Parathyroid adenoma (tissue), 2 donors: ENCODE measurements around the gene SLC35D3.
A peak's percentile ranks its signal among the peaks of the same experiment; 100 is the strongest.

Source experiments
- H2AFZ ChIP-seq: fragments of 300-600 bp; sonication (generic); one replicate; pipeline ENCODE4 v1.7.0; 2017; ENCODE audit warnings: antibody characterized with exemption, mild to moderate bottlenecking
- H3K27ac ChIP-seq: fragments of 300-600 bp; sonication (generic); one replicate; pipeline ENCODE4 v1.7.0; 2017
- H3K27me3 ChIP-seq: fragments of 300-600 bp; sonication (generic); one replicate; pipeline ENCODE4 v1.7.0; 2017; ENCODE audit warnings: low read length; ENCODE audit not compliant: control insufficient read depth, insufficient read depth
- H3K36me3 ChIP-seq: fragments of 300-600 bp; sonication (generic); one replicate; pipeline ENCODE4 v1.7.0; 2017; ENCODE audit warnings: low read length; ENCODE audit not compliant: control insufficient read depth, insufficient read depth
- H3K4me1 ChIP-seq: fragments of 300-600 bp; sonication (generic); one replicate; pipeline ENCODE4 v1.7.0; 2017; ENCODE audit warnings: control low read depth
- H3K4me2 ChIP-seq: fragments of 300-600 bp; sonication (generic); one replicate; pipeline ENCODE4 v1.7.0; 2017; ENCODE audit warnings: low read length
- H3K4me3 ChIP-seq: fragments of 300-600 bp; sonication (generic); one replicate; pipeline ENCODE4 v1.7.0; 2017; ENCODE audit warnings: low read depth, low read length
- H3K79me2 ChIP-seq: fragments of 300-600 bp; sonication (generic); one replicate; pipeline ENCODE4 v1.7.0; 2017; ENCODE audit warnings: control low read depth
- H3K9ac ChIP-seq: fragments of 300-600 bp; sonication (generic); one replicate; pipeline ENCODE4 v1.7.0; 2017; ENCODE audit warnings: mild to moderate bottlenecking
- H3K9me3 ChIP-seq: fragments of 300-600 bp; sonication (generic); one replicate; pipeline ENCODE4 v1.7.0; 2017; ENCODE audit warnings: low read length; ENCODE audit not compliant: control insufficient read depth
- TF ChIP-seq, protein P1 (sequence below): fragments of 300-600 bp; sonication (generic); IDR thresholded peaks from one replicate; pipeline ENCODE4 v1.7.0; 2017; ENCODE audit warnings: antibody characterized with exemption, mild to moderate bottlenecking
- donor health status: primary hyperparathyroidism.

SLC35D3 gene

DNA sequence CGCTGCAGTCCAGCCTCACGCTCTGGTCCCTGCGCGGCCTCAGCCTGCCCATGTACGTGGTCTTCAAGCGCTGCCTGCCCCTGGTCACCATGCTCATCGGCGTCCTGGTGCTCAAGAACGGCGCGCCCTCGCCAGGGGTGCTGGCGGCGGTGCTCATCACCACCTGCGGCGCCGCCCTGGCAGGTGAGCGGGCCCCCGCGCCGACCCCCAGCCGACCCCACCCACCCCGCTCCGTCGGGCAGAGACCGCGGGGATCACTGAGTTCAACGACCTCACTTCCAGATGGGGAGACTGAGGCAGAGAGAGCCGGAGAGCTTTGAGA is 545 bp downstream of the SLC35D3 start:
- no peak overlapping the region for H3K4me3 ChIP-seq
- H3K36me3 ChIP-seq, result no peaks in the 10 kb centered on the region
- TF ChIP-seq, protein P1, sequence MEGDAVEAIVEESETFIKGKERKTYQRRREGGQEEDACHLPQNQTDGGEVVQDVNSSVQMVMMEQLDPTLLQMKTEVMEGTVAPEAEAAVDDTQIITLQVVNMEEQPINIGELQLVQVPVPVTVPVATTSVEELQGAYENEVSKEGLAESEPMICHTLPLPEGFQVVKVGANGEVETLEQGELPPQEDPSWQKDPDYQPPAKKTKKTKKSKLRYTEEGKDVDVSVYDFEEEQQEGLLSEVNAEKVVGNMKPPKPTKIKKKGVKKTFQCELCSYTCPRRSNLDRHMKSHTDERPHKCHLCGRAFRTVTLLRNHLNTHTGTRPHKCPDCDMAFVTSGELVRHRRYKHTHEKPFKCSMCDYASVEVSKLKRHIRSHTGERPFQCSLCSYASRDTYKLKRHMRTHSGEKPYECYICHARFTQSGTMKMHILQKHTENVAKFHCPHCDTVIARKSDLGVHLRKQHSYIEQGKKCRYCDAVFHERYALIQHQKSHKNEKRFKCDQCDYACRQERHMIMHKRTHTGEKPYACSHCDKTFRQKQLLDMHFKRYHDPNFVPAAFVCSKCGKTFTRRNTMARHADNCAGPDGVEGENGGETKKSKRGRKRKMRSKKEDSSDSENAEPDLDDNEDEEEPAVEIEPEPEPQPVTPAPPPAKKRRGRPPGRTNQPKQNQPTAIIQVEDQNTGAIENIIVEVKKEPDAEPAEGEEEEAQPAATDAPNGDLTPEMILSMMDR, result no peak
- H2AFZ ChIP-seq, result peak overlapping the region; percentile 21
- no peaks in the 10 kb centered on the region for H3K79me2 ChIP-seq
- H3K9ac ChIP-seq, result no peak overlapping the region
- peaks cover 11% of the 10 kb centered on the region for H3K27me3 ChIP-seq
- peak overlapping the region; percentile 71 for H3K4me2 ChIP-seq
- H3K4me1 ChIP-seq, result peaks cover 2% of the 10 kb centered on the region
- H3K9me3 ChIP-seq, result no peaks in the 10 kb centered on the region
- H3K27ac ChIP-seq, result no peak overlapping the region

DNA sequence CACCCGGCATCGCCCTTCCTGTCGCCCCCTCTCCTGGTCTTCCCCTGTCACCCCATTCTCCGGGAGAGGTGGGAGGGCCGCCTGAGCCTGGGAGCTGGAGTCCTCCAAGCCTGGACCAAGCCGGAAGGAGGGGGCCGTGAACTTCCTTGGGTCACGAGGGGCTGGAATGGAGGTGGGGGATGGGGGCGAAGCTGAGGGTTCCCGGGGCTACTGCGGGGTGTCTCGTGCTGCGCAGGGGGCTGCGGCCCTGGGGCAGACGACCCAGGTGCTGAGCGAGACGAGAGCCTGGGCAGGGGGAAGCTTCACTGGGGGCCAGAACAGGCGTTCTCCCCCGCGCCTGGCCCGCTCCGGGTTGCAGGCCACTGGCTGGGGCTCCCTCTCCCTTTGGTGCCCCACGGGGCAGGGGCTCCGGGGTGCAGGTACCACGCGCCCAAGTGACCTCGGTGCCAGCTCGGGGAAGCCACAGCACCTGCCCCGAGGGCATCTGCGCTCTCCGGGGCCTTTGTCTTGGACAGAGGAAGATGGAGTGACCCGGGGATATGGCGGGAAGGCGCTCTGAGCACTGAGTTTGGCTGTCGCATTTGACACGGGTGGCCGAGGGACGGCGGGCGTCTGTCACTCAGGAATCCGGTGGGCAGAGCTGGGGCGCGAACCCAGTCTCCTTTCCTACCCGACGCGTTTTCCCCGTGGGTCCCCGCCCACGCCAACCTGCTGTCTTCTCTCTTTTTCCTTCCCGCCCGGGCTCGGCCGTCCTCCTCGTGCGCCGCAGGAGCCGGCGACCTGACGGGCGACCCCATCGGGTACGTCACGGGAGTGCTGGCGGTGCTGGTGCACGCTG is 1.2 kb downstream of the SLC35D3 start:
- peaks cover 2% of the 10 kb centered on the region for H3K4me1 ChIP-seq
- no peak overlapping the region for H2AFZ ChIP-seq
- H3K9ac ChIP-seq, result no peak overlapping the region
- peaks cover 11% of the 10 kb centered on the region for H3K27me3 ChIP-seq
- no peaks in the 10 kb centered on the region for H3K36me3 ChIP-seq
- no peak overlapping the region for H3K4me2 ChIP-seq
- H3K9me3 ChIP-seq, result no peaks in the 10 kb centered on the region
- no peaks in the 10 kb centered on the region for H3K79me2 ChIP-seq
- H3K27ac ChIP-seq, result no peak overlapping the region
- no peak overlapping the region for H3K4me3 ChIP-seq
- TF ChIP-seq, protein P1, result no peak

DNA sequence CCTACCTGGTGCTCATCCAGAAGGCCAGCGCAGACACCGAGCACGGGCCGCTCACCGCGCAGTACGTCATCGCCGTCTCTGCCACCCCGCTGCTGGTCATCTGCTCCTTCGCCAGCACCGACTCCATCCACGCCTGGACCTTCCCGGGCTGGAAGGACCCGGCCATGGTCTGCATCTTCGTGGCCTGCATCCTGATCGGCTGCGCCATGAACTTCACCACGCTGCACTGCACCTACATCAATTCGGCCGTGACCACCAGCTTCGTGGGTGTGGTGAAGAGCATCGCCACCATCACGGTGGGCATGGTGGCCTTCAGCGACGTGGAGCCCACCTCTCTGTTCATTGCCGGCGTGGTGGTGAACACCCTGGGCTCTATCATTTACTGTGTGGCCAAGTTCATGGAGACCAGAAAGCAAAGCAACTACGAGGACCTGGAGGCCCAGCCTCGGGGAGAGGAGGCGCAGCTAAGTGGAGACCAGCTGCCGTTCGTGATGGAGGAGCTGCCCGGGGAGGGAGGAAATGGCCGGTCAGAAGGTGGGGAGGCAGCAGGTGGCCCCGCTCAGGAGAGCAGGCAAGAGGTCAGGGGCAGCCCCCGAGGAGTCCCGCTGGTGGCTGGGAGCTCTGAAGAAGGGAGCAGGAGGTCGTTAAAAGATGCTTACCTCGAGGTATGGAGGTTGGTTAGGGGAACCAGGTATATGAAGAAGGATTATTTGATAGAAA is 2.0 kb downstream of the SLC35D3 start:
- no peaks in the 10 kb centered on the region for H3K36me3 ChIP-seq
- H2AFZ ChIP-seq, result no peak overlapping the region
- TF ChIP-seq, protein P1, result no peak
- H3K27me3 ChIP-seq, result peaks cover 11% of the 10 kb centered on the region
- no peaks in the 10 kb centered on the region for H3K79me2 ChIP-seq
- no peak overlapping the region for H3K27ac ChIP-seq
- no peak overlapping the region for H3K4me2 ChIP-seq
- H3K9ac ChIP-seq, result no peak overlapping the region
- no peaks in the 10 kb centered on the region for H3K9me3 ChIP-seq
- peaks cover 2% of the 10 kb centered on the region for H3K4me1 ChIP-seq
- no peak overlapping the region for H3K4me3 ChIP-seq

DNA sequence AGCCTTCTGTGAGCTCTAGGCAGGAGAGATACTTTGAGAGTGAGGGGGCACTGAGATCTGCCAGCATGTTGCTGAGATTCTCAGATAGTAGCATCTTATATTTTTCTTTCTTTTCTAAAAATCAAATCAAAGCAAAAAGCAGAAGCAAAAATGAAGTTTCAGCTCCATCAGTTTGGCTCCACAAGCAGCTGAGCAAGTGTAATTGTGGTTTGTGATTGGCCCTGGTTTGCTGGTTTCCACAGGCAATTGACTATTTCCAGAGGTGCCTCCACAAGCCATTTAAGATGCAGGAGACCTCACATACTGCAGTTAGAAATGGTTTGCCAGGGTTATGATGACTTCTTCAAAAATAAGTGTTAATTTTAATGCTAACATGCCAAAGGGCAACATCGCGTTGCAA is 4.3 kb downstream of the SLC35D3 start:
- TF ChIP-seq, protein P1, result no peak
- Histone ChIP-seq H3K27ac (no peak overlapping the region), H3K9ac (no peak overlapping the region), H3K9me3 (no peaks in the 10 kb centered on the region), H3K4me1 (no peaks in the 10 kb centered on the region), H3K36me3 (no peaks in the 10 kb centered on the region), H3K27me3 (peaks cover 5% of the 10 kb centered on the region), H3K4me2 (no peak overlapping the region), H3K79me2 (no peaks in the 10 kb centered on the region), H2AFZ (no peak overlapping the region), H3K4me3 (no peak overlapping the region)
